ENCODE results near the gene HIVEP3.
A peak's percentile ranks its signal among the peaks of the same experiment; 100 is the strongest.

The HIVEP3 gene

GRCh38 chr1:41580021-41580420, 338.7 kb downstream of the HIVEP3 start:
- Histone ChIP-seq H3K27ac (ENCODE audit: low read length) (peak overlapping the region; percentile 61), H2AFZ (ENCODE audit: low read depth, low read length) (no peak overlapping the region), H3K36me3 (ENCODE audit: insufficient read depth, low read length) (peaks cover 99% of the 10 kb centered on the region), H3K4me2 (ENCODE audit: insufficient read depth, low read length) (no peak overlapping the region), H3K79me2 (ENCODE audit: insufficient read depth, low read length) (peaks cover 100% of the 10 kb centered on the region), H3K4me1 (ENCODE audit: insufficient read depth, low read length) (peaks cover 16% of the 10 kb centered on the region), H4K20me1 (ENCODE audit: insufficient read depth, low read length) (peaks cover 91% of the 10 kb centered on the region), H3K9me3 (ENCODE audit: insufficient read depth, low read length, severe bottlenecking) (no peaks in the 10 kb centered on the region), H3K27me3 (ENCODE audit: insufficient read depth, low read length, poor library complexity) (no peaks in the 10 kb centered on the region), H3K4me3 (ENCODE audit: low read depth in 1 of 2, low read length in 2 of 2) (no peak overlapping the region), H3K9ac (ENCODE audit: low read depth, low read length) (no peak overlapping the region)
- ATAC-seq (ENCODE audit: insufficient read depth, low read depth) (no peak), DNase-seq (no peak)
- no peak for TF ChIP-seq EZH2 (IDR thresholded peaks at IDR 0.05; ENCODE audit: borderline replicate concordance, low read depth, low read length, severe bottlenecking)
- TF ChIP-seq, protein P1, sequence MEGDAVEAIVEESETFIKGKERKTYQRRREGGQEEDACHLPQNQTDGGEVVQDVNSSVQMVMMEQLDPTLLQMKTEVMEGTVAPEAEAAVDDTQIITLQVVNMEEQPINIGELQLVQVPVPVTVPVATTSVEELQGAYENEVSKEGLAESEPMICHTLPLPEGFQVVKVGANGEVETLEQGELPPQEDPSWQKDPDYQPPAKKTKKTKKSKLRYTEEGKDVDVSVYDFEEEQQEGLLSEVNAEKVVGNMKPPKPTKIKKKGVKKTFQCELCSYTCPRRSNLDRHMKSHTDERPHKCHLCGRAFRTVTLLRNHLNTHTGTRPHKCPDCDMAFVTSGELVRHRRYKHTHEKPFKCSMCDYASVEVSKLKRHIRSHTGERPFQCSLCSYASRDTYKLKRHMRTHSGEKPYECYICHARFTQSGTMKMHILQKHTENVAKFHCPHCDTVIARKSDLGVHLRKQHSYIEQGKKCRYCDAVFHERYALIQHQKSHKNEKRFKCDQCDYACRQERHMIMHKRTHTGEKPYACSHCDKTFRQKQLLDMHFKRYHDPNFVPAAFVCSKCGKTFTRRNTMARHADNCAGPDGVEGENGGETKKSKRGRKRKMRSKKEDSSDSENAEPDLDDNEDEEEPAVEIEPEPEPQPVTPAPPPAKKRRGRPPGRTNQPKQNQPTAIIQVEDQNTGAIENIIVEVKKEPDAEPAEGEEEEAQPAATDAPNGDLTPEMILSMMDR (IDR thresholded peaks at IDR 0.05; ENCODE audit: borderline replicate concordance, extremely low read depth, low read length, poor library complexity, severe bottlenecking) = no peak

GRCh38 chr1:41578712-41579335, 339.9 kb downstream of the HIVEP3 start:
- peak overlapping the region; percentile 39; the same call in 1 of the 2 replicates for H3K27ac ChIP-seq (ENCODE audit: low read length)
- H3K4me1 ChIP-seq (ENCODE audit: insufficient read depth, low read length) = peaks cover 28% of the 10 kb centered on the region
- H3K4me3 ChIP-seq (ENCODE audit: low read depth in 1 of 2, low read length in 2 of 2) = no peak overlapping the region
- H3K9ac ChIP-seq (ENCODE audit: low read depth, low read length) = no peak overlapping the region
- DNase-seq = no peak
- H3K9me3 ChIP-seq (ENCODE audit: insufficient read depth, low read length, severe bottlenecking) = no peaks in the 10 kb centered on the region
- H3K4me2 ChIP-seq (ENCODE audit: insufficient read depth, low read length) = no peak overlapping the region
- no peak for ATAC-seq (ENCODE audit: insufficient read depth, low read depth)
- H3K36me3 ChIP-seq (ENCODE audit: insufficient read depth, low read length) = peaks cover 98% of the 10 kb centered on the region
- peaks cover 99% of the 10 kb centered on the region for H3K79me2 ChIP-seq (ENCODE audit: insufficient read depth, low read length)
- H4K20me1 ChIP-seq (ENCODE audit: insufficient read depth, low read length) = peaks cover 89% of the 10 kb centered on the region
- no peak overlapping the region for H2AFZ ChIP-seq (ENCODE audit: low read depth, low read length)
- no peak for TF ChIP-seq EZH2 (IDR thresholded peaks at IDR 0.05; ENCODE audit: borderline replicate concordance, low read depth, low read length, severe bottlenecking)
- TF ChIP-seq, protein P1 (IDR thresholded peaks at IDR 0.05; ENCODE audit: borderline replicate concordance, extremely low read depth, low read length, poor library complexity, severe bottlenecking) = peak; percentile 57
- H3K27me3 ChIP-seq (ENCODE audit: insufficient read depth, low read length, poor library complexity) = no peaks in the 10 kb centered on the region

- Histone ChIP-seq H3K36me3 (ENCODE audit: insufficient read depth, low read length) (peaks cover 98% of the 10 kb centered on the region), H3K4me2 (ENCODE audit: insufficient read depth, low read length) (no peak overlapping the region), H2AFZ (ENCODE audit: low read depth, low read length) (no peak overlapping the region), H3K9me3 (ENCODE audit: insufficient read depth, low read length, severe bottlenecking) (no peaks in the 10 kb centered on the region), H3K27me3 (ENCODE audit: insufficient read depth, low read length, poor library complexity) (no peaks in the 10 kb centered on the region), H4K20me1 (ENCODE audit: insufficient read depth, low read length) (peaks cover 89% of the 10 kb centered on the region), H3K4me3 (ENCODE audit: low read depth in 1 of 2, low read length in 2 of 2) (no peak overlapping the region), H3K27ac (ENCODE audit: low read length) (peak overlapping the region; percentile 71), H3K9ac (ENCODE audit: low read depth, low read length) (no peak overlapping the region), H3K79me2 (ENCODE audit: insufficient read depth, low read length) (peaks cover 99% of the 10 kb centered on the region), H3K4me1 (ENCODE audit: insufficient read depth, low read length) (peaks cover 31% of the 10 kb centered on the region)
- DNase-seq (no peak), ATAC-seq (ENCODE audit: insufficient read depth, low read depth) (no peak)
- TF ChIP-seq, protein P1 (IDR thresholded peaks at IDR 0.05; ENCODE audit: borderline replicate concordance, extremely low read depth, low read length, poor library complexity, severe bottlenecking) = no peak
- TF ChIP-seq EZH2 (IDR thresholded peaks at IDR 0.05; ENCODE audit: borderline replicate concordance, low read depth, low read length, severe bottlenecking) = no peak
Observed at GRCh38 chr1:41576620-41577019, 342.1 kb downstream of the HIVEP3 start.

Data from DND-41 (cell line).